NCI-H510A treated with DMSO at 0.1 percent for 48 hours (cell line): ENCODE data around the gene LGALS9.
"Not testable (repeated sequence)": the region's sequence is repeated elsewhere in the genome, so short reads cannot be mapped to it uniquely, and the experiment has no call there.

ENCODE experiments used
- DNase-seq: peaks from one replicate; lab custom pipeline; 2025; lab: John Stamatoyannopoulos, UW

LGALS9 gene

DNA sequence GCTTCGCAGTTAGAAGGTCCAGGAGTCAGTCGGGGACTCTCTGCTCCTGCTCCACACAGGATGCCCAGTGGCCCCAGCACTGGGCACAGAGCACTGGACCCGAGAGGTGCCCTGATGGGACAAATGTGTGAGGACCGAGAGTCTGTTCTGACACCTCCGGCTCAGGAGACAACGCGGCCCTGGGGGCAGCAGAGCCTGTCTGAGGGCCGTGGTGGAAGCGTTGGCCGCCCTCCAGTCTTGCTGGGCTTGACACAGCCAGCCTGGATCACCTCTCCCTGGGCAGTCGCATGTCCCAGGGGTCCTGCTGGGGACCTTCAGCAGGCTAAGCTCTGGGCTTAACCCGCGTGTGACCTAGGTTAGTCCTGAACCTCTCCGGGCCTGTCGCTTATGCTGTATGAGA is 23.1 kb downstream of the LGALS9 start:
- no peak for DNase-seq

DNA sequence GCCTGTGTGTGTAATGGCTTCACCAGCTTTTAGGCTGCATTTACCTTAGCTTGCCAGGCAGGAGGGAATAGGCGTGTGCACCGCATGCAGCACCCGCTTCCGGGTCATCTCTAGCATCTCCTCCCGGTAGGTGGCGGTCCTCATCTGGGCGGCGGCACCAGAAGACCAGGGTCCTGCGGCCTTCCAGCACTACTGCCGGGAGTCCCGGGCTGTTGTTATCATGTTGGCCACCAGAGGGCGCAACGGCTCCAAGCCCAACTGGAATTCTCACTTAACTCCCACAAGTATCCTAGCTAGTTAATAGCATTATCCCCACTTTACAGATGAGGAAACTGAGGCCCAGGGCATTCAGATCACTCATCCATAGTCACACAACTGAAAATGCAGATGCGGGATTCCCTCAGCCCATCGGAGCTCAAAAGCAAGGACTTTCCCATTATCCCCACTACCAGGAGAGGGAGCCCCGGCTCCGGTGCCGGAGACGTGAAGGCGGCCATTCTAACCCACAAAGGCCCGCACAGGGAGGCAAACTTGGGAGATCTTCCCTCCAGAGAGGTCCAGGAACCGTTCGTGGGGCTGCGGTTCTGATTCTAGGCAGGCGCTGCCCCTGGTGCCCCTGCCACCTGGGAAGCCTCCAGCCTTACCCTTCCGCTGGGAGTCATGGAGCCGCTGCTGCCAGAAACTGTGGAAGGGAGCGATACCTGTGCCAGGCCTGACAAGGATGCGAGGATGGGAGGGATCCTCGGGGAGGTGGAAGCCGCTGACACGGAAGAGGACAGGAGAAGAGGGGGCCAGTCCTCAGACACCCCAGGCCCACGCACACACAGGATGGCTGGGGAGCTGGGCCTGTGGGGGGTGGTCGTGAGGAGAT is 23.9 kb downstream of the LGALS9 start:
- DNase-seq: peak; percentile 83

DNA sequence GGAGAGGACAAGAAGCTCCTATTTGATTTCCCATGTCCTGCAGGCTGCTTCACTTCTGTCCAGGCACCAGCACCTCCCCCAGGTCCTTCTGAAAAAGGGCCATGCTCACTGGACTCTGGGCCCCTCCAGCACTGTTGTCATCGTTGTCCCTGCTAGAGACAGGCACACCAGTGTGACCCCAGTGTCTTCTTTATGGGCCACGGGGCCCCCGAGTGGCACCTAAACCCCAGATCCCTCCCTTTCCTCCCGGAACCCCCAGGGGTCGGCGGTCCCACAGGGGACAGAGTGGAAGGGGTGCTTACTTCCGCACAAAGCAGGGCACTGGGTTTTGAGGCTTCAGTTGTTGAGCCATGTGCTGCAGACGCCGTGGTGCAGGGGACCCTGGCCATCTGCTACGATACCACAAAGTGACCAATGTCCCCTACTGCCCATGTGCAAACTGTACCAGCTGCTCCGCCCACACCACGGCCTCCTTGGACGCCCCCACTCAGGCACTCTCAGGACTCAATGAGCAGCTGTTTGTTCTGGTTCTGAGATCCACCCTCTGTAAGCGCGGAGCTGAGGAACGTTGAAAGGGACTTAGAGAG is 24.6 kb downstream of the LGALS9 start:
- not testable (repeated sequence) for DNase-seq

DNA sequence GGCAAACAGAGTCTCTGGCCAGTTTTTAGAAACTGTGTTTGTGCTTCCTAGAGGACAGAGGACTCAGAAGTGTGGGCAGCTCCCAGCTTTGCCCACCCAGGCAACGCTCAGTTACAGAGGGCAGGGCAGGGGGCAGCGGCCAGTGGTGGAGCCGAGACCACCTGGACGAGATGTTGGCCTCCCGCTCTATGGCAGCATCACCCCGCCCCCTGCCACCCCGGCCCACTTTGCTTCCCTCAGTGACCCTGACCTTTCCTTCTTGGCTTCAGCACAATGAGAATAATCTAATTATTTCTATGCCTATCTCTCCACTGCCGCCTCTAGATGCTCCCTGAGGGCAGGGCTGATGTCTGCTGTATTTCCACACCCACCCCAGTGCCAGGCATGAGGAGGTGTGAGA is 25.6 kb downstream of the LGALS9 start:
- DNase-seq: not testable (repeated sequence)

DNA sequence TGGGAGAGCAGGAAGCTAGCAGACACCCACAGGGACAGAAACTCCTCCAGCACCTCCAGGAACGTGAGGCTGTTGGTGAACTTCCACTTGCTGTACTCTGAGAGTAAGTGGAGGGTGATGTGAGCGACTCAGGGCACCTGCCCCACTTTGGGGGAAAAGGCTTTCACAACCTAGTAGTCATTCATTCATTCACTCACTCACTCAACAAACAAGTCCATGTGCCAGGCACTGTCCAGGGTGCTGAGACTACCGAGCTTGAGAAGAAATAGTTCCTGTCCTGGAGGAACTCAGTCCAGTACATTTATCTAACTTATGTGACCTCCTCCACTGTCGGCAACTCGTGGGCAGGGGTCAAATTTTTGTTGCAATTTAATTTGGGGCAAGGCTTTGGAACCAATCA is 26.6 kb downstream of the LGALS9 start:
- no peak for DNase-seq

DNA sequence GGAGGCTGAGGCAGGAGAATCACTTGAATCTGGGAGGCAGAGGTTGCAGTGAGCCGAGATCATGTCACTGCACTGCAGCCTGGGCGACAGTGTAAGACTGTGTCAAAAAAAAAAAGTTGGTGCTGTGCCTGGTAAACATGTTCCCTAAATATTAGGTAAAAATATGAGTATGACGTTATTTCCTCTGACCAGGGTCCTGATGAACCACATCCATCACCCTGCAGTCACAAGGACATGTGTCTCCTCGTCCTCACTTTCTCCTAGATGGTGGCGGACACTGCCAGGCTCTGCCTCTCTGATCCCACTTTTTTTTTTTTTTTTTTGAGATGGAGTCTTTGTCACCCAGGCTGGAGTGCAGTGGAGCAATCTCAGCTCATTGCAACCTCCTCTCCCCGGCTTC is 28.7 kb downstream of the LGALS9 start:
- DNase-seq: no peak

DNA sequence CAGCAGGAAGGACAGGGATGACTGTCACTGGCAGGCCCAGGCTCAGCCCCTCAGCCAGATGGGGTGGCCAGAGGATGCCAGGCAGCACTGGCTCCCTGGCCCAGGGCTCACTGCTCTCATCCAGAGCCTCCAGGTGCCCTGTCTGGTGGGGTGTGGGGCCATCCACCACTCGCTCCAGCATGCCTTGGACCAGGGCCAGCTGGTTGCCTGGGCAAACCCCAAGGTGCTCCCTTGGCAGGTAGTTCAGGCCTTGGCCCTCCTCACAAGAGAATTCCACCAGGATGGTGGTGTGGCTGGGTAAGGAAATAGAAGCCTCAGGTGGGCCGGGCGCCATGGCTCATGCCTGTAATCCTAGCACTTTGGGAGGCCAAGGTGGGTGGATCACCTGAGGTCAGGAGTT is 29.4 kb downstream of the LGALS9 start:
- no peak for DNase-seq

DNA sequence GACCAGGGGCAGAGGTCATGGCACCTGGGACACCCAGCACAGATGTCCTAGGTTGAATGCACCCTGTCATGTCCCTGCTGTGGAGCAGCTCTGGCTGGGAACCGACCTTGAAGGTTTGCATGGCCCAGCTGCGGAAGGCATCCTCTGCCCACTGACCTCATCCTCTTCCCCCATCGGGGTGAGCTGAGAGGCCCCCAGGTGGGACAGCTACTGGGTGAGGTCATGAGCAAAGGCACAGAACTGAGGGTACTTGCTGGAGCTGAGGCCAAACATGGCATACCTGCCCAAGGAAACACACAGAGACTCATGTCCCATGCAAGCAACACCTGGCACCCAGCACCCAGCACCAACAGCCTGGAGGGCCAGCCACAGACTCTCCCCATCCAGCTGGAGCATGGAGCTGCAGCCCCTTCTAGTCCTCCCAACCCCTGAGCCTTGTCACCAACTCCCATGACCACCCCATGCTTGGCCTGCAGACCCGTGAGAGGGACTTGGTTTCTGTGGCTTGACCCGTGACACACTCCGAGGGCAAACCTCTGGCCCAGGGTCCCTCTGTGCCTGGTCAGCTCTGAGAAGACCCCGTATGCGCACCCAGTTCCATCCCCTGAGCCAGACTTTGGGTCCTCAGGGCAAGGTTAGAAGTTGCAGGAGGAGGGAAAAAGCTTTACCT is 33.1 kb downstream of the LGALS9 start:
- no peak for DNase-seq

DNA sequence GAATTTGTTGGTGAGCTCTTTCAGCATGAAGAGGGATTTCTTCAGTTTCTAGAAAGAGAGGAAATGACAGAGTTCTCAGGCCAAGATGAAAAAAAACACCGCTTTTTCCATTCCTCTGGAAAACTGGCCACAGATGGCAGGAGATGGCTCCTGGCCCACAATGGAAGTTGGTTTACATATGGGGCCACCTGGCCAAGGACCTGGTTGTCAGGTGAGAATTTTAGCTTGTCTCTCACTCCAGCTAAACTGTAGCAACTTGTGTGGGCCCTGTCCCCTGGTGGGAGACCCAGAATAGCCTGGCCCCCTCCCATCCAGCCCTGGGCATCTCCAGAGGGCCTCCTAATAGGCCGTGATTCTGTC is 33.6 kb downstream of the LGALS9 start:
- DNase-seq: no peak

DNA sequence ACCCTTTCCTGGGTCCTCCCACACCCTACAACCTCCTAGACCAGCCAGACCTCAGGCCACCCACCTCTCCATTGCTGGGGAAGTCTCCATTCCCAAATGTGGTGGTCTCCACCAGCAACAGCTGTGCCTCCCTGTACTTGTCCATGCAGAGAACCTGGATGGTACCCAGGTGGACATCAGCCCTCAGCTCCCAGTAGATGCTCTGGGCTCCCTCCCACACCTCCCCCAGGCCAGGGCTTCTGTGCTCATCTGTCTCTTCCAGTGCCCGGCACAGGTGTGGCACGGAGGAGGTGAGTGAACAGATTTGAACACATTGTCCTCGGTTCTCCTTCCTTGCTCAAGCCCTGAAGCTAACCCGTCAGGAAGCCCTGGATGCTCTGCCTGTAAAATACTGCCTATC is 34.6 kb downstream of the LGALS9 start:
- no peak for DNase-seq

DNA sequence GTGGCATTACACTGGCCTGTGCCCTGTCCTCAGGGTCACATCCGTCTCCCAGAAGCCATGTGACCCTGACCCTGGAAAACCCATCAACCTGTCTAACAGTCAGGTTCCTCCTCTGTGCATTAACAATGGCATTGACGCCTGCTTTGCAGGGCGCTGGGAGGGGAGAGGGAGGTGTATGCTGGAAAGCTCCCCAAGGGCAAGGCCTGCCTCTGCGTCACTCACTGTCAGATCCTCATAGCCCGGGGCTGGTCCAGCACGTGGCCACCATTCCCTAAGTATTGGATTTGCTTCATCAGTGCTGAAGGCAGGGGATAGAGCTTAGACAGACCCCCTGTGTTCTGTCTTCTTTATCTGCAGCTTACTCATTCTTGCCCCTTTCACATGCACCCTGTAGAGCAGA is 35.3 kb downstream of the LGALS9 start:
- not testable (repeated sequence) for DNase-seq

DNA sequence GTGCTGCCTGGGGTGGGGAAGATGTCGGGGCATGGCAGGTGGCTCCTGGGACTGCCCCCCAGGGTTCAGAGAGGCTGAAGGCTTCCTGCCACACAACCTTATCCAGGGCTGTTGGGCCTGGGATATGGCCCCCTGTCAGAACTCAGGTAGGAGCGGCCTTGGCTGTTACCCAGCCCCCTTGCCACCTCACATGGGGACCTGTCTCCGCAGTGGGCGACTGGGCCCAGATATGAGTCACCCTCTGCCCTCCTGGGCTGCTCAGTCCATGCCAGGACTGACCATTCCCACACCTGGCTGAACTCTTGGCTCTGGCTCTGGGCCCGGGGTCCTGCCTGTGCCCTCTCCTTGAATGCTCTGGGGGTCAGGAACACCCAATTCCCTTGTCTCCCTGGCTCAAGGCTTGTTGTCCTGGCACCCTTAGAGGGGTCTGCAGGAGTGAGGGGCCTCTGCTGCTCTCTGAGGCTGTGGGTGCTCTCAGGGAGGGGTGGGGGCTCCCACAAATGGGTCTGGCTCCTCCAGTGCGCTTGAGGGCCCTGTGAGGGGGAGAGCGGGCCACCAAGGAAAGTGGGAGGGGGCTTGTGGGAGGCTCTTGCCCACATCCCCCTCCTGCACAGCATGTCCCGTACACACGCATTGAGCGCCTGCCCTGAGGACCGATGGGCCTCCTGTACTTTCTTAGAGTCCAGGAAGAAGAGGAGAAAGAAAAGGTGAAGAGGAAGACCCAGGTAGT is 36.0 kb downstream of the LGALS9 start:
- DNase-seq: no peak

DNA sequence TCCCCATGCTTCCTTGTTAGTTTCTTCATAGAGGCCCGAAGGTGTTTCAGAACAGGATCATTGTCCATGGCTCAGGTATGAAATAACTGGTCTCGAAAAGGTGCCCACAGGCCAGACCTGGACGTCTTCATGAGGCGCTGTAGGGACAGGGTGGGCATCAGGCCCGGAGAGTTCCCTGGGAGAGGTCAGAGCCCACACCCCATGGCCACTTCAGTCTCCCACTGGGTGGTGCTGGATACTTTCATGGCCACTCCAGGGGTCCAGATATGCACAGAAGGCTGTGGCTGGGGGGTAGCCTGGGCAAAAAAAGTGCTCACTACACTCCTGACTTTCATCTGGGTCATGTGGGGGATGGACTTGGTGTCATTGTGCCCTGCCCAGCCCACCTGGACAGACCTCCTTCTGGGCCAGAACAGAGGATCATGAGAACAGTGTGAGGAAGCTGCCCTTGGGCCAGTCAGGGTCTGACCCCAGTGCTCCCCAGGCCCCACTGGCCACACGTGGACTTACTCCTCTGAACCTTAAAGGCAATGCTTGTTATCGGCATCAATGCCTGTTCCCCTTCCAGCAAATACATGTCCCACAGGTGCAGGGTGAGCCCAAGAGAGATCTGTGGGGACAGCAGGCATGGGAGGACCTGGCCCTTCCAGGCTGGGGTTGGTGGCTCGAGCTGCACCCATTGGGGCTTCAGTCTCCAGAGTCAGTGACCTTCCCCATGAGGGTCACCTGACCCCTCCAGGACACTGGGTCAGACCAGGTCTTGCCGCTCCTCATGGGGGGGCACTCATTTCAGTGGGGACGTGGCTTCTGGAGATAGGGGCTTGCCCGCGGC is 36.9 kb downstream of the LGALS9 start:
- DNase-seq: no peak

DNA sequence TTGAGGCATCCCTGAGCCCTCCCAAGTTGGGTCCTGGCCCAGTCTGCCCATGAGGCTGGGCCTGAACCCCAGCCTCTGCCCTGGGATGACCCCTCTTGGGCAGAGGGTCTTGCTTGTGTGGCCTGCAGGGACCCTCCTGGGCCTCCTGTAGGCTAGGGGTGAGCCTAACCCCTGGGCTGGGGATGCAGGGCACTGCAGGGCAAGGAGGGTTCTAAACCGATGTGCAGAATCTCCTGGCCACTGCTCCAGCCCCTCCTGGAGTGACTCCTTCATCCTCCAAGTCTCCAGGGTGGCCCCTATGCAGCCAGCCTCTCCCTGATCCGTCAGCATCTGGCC is 37.5 kb downstream of the LGALS9 start:
- DNase-seq: no peak

DNA sequence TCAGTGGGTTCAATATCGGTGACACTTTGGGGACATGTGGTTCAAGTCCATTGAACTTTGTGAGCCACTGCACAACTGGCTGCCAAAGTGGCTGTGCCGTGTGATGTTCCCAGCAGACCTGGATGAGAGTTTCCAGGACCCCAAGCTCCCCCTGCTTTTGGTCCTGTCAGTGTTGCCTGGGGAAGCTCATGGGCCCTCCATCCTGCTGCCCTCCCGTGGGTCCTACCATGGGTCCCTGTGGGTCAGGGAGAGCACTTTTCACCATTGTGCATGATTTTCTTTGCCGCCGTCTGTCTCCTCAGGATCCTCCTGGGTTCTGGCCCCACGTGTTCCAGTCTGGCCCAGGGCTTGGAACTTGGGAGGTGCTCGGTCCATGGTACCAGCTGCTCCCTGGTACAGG is 38.1 kb downstream of the LGALS9 start:
- no peak for DNase-seq

DNA sequence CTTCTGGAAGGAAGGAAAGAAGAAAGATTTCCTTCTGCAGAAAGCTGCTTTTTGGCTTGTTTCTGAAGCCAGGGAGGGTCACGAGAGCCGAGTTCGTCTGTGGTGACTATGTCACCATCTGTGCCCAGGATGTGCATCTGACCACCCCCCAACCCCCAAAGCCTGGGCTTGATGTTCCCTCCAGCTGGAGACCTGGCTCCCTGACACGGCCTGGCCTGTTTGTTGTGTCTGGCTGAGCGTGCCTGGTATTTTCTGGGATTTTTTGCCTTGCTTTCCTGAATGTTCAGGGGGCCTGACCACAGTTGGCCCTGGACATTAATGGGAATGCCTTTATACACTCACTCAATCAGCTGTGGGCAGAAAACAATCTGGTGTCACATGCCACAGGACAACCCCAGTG is 38.9 kb downstream of the LGALS9 start:
- no peak for DNase-seq

DNA sequence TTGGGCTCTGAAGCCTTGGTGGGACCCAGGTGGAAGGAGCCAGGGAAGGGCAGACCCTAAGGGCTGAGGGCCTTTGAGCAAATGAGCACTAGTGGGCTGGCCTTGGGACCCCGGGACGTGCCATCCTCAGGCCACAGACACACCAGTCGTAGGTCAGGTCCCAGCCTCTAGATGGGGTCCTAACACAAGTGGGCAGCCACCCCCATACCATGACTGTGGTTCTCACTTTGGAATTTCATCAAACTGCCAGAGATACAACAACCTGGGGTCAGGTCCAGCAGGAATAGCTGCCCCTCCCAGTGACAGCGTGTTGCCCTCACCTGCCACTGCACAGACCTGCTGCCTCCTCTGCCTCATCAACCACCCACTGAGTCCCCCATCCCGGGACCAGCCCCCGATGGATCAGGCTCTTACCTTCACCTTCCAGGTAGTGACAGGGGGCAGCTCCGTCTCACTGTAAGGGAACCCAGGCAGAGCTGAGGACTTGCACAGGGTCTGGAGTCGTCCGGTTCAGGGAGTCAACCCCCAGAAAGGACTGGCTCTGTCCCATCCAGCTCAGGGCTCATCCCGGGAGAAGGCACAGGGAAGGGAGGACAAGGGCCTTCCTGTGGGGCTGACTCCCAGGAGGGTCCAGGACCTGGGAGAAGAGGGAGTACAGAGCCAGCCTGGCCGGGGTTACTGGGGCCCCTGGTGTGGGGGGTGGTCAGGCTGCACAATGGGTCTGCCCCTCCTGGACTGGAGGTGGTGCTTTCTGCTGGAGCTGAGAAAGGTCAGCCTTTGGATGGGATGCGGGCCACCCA is 40.0 kb downstream of the LGALS9 start:
- DNase-seq: no peak

DNA sequence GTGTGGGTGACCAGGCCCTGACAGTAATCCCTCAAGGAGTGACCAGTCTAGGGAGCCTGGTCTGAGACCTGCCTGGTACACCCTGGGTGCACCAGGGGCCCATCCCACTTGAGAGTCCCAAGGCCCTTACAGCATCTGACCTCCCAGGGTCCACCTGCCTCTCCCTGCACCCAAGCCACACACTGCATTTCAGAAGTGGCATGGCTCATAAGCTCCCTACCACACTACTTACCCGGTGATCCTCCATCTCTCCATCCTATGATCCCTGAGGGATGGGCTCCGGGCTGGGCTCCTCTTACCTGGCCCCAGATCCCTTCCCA is 40.6 kb downstream of the LGALS9 start:
- no peak for DNase-seq

DNA sequence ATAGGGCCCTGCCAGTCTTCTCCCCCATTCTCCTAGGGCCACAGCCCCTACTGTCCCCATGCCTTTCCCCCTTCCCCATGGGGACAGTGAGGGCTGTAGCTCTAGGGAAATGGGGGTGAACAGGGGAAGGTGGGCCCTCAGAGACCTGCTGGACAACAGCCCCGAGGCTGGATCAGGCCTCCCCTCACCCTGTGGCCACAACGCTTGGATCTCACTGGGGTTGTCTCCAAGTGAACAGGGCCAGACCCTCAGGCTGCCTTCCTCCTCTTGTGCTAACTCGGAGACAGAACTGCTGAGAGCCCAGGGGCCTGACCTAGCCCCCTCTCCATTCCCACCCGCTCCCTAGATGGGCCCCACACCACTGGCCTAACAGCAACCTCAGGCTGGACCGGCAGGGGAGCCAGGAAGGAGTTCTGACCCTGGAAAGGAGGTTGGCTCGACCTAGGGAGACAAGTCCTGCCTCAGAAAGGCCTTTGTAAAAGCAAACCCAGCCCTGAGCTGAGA is 41.0 kb downstream of the LGALS9 start:
- not testable (repeated sequence) for DNase-seq

DNA sequence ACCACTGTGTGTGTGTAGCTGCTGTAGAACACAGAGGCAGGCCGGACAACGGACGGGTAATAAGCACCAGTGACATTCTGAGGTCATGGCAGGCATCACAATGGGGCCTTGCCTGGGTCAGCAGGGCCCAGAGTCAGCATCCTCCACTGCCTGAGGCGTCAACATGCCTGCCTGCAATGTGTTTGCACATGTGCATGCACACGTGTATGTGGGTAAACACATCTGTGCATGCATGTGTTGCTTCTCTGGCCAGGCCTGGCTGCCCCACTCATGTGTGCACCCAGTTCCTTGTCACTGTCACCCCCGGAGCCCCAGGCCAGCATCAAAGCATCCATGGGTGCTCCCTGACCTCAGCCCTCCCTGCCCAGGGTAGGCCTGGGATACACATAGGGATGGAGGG is 43.3 kb downstream of the LGALS9 start:
- DNase-seq: no peak

DNA sequence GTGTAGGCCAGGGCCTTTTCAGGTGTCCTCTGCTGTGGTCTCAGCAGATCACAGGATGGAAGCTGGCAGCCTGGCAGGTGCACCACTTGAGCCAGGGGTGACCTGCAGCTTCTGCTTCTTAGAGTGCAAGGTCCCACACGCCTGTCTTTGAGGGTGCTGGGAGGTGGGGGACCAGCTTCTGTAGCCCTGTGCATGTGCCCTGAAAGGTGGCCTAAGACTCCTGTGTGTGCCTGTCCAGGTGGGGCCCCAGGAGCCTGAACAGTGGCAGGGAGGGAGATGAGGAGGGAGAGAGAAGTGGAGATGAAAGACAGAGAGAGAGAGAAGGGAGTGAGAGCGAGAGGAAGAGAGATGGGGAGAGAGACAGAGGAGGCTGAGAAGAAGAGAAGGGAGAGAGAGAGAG is 46.2 kb downstream of the LGALS9 start:
- DNase-seq: no peak
